HG03095 (cell line): ENCODE data around the gene AKAP1.
"Not testable (repeated sequence)": the region's sequence is repeated elsewhere in the genome, so short reads cannot be mapped to it uniquely, and the experiment has no call there.

Experiments used
- ATAC-seq: cut with Tn5 transposase; IDR thresholded peaks from one replicate; pipeline ENCODE4 v1.9.1; 2021; ENCODE audit warnings: moderate library complexity; ENCODE audit not compliant: unreplicated experiment

Gene AKAP1

GRCh38 chr17:57075785-57076184, 9.3 kb upstream of the AKAP1 start:
- no peak for ATAC-seq

- no peak for ATAC-seq
Observed at GRCh38 chr17:57077000-57077399, 8.0 kb upstream of the AKAP1 start.

GRCh38 chr17:57078274-57078673, 6.8 kb upstream of the AKAP1 start:
- no peak for ATAC-seq

- no peak for ATAC-seq
Observed at GRCh38 chr17:57080718-57081117, 4.3 kb upstream of the AKAP1 start.

- ATAC-seq = no peak
Observed at GRCh38 chr17:57082441-57082840, 2.6 kb upstream of the AKAP1 start.

- no peak for ATAC-seq
Observed at GRCh38 chr17:57084361-57084801, 665 bp upstream of the AKAP1 start.

- ATAC-seq = peak; percentile 35
Observed at GRCh38 chr17:57085448-57086068, 512 bp downstream of the AKAP1 start.

- no peak for ATAC-seq
Observed at GRCh38 chr17:57086069-57086930, 1.3 kb downstream of the AKAP1 start.

- no peak for ATAC-seq
Observed at GRCh38 chr17:57088298-57088697, 3.3 kb downstream of the AKAP1 start.

GRCh38 chr17:57089391-57089790, 4.3 kb downstream of the AKAP1 start:
- ATAC-seq = no peak

- ATAC-seq = no peak
Observed at GRCh38 chr17:57090560-57091185, 5.6 kb downstream of the AKAP1 start.

GRCh38 chr17:57091186-57091618, 6.2 kb downstream of the AKAP1 start:
- no peak for ATAC-seq

- peak; percentile 49 for ATAC-seq
Observed at GRCh38 chr17:57092171-57092570, 7.1 kb downstream of the AKAP1 start.

- no peak for ATAC-seq
Observed at GRCh38 chr17:57092779-57093178, 7.7 kb downstream of the AKAP1 start.

GRCh38 chr17:57096472-57097202, 11.6 kb downstream of the AKAP1 start:
- no peak for ATAC-seq

GRCh38 chr17:57097832-57098421, 12.9 kb downstream of the AKAP1 start:
- ATAC-seq = no peak

- peak; percentile 65 for ATAC-seq
Observed at GRCh38 chr17:57099165-57099564, 14.1 kb downstream of the AKAP1 start.

- ATAC-seq = no peak
Observed at GRCh38 chr17:57102122-57102521, 17.1 kb downstream of the AKAP1 start.

GRCh38 chr17:57102660-57103059, 17.6 kb downstream of the AKAP1 start:
- not testable (repeated sequence) for ATAC-seq

GRCh38 chr17:57104461-57105175, 19.6 kb downstream of the AKAP1 start:
- no peak for ATAC-seq
